Middle frontal gyrus (tissue), 1 donor: ENCODE results near the gene PLET1.

Experiments
- DNase-seq: peaks from one replicate; pipeline ENCODE4 v3.0.0-alpha.2; 2015; ENCODE audit warnings: low spot score; ENCODE audit errors: extremely low spot score

Gene PLET1

GRCh38 chr11:112241486-112241885 is 19.2 kb downstream of the PLET1 start:
- DNase-seq = no peak

GRCh38 chr11:112238041-112238440 is 22.6 kb downstream of the PLET1 start:
- DNase-seq = no peak

- no peak for DNase-seq
Measured at GRCh38 chr11:112237451-112237850, 23.2 kb downstream of the PLET1 start.

GRCh38 chr11:112235750-112236390 is 24.8 kb downstream of the PLET1 start:
- no peak for DNase-seq

GRCh38 chr11:112231952-112232351 is 28.7 kb downstream of the PLET1 start:
- DNase-seq = no peak

- DNase-seq = no peak
Measured at GRCh38 chr11:112229746-112230433, 30.8 kb downstream of the PLET1 start.

- DNase-seq = no peak
Measured at GRCh38 chr11:112229159-112229558, 31.5 kb downstream of the PLET1 start.

- DNase-seq = no peak
Measured at GRCh38 chr11:112228706-112229105, 32.0 kb downstream of the PLET1 start.

GRCh38 chr11:112227471-112227870 is 33.2 kb downstream of the PLET1 start:
- DNase-seq = no peak

- DNase-seq = no peak
Measured at GRCh38 chr11:112226831-112227401, 33.7 kb downstream of the PLET1 start.

- peak; percentile 87 for DNase-seq
Measured at GRCh38 chr11:112226062-112226830, 34.4 kb downstream of the PLET1 start, which contains the start of gene PTS. PTS (plus strand) TSS chr11:112226428; CDS start chr11:112226444, 16 bp downstream.

- no peak for DNase-seq
Measured at GRCh38 chr11:112225753-112226061, 35.0 kb downstream of the PLET1 start.

- DNase-seq = no peak
Measured at GRCh38 chr11:112223754-112224532, 36.7 kb downstream of the PLET1 start.

GRCh38 chr11:112223121-112223520 is 37.5 kb downstream of the PLET1 start:
- no peak for DNase-seq

- DNase-seq = no peak
Measured at GRCh38 chr11:112222303-112222702, 38.4 kb downstream of the PLET1 start.

- no peak for DNase-seq
Measured at GRCh38 chr11:112221274-112221835, 39.3 kb downstream of the PLET1 start.

- peak; percentile 73 for DNase-seq
Measured at GRCh38 chr11:112219476-112220232, 41.0 kb downstream of the PLET1 start.

- no peak for DNase-seq
Measured at GRCh38 chr11:112216561-112217105, 44.0 kb downstream of the PLET1 start.

GRCh38 chr11:112215621-112216020 is 45.0 kb downstream of the PLET1 start:
- DNase-seq = no peak

GRCh38 chr11:112213753-112214152 is 46.9 kb downstream of the PLET1 start:
- DNase-seq = no peak
